A673 (cell line): ENCODE results near the gene STAT2.

Source experiments
- CTCF ChIP-seq: fragments of 300-800, 200-600 bp; sonication (generic); conservative IDR thresholded peaks from 2 replicates; pipeline ENCODE4 v1.5.1; 2017; ENCODE audit warnings: low read depth, mild to moderate bottlenecking, antibody characterized with exemption, low read length, moderate library complexity, mixed read lengths
- EZH2 ChIP-seq: fragments of 200-600 bp; sonication (generic); IDR thresholded peaks from 2 replicates; pipeline ENCODE4 v1.6.1; 2017; ENCODE audit warnings: borderline replicate concordance, low read depth, mild to moderate bottlenecking, mixed read lengths, antibody characterized with exemption, low read length; ENCODE audit not compliant: poor library complexity, severe bottlenecking

GRCh38 chr12:56389412-56389811, 29.5 kb upstream of the STAT2 start:
- TF ChIP-seq CTCF (no peak), EZH2 (no peak)
